UCSD-AML1 (cell line): ENCODE results near the gene MYRFL.

ENCODE experiments used
- DNase-seq: peaks from one replicate; lab custom pipeline; 2025; ENCODE audit not compliant: unreplicated experiment; lab: John Stamatoyannopoulos, UW

MYRFL gene

DNA sequence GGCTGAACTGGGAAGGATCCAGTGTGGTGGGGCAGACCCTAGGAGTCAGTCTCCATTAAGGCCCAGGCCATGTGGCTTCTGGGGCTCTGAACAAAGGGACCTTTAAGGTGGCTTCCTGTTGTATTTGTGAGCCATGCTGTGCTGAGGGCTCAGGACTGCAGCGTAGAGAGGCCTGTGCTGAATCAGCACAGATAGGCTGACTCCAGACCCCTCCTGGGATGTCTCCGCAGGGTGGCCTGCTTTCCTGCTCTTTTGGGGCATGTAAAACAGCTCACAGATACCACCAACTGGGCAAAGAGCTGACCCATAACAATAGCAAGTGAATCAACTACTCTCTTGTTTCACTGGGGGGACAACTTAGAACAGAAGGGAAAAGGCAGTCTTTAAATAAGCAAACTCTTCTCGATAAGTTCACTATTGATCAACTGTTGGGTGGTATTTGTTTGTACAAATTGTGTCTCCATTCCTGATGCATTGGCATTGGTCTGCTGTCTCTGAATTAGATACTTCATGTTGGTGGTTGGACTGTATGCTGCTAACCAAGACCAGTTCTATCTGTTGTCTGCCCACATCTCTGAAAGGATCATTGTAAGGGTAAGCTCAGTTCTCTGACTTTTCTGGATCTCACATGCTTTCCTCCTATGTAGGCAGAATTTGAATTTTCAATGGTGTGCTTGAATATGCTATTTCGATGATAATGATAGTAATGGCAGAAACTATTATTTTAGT is 71.8 kb downstream of the MYRFL start:
- DNase-seq: no peak

- no peak for DNase-seq
Observed at GRCh38 chr12:69897744-69898143, 72.7 kb downstream of the MYRFL start.

GRCh38 chr12:69898236-69898635 is 73.2 kb downstream of the MYRFL start:
- no peak for DNase-seq

DNA sequence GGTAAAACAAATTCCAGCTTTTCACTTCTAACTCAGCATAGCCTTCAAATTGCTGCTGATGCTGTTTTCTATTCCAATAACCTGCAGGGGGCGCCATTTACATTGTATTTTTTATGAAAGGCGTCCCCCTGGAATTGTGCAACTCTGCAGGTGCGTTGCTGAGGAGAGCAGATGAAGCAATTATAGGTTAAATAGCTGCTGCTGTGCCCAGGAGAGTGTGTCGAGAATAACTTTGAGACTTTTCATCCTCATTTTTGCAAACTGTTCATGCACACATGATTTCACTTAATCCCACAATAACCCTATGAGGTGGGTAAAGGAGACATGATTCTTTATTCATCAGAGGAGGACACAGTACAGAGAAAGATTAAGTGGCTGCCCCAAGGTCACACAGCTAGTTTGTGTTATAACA is 75.7 kb downstream of the MYRFL start:
- DNase-seq: peak; percentile 20

- DNase-seq: no peak
Observed at GRCh38 chr12:69901221-69901905, 76.3 kb downstream of the MYRFL start.

GRCh38 chr12:69903548-69903947 is 78.5 kb downstream of the MYRFL start:
- DNase-seq: no peak

DNA sequence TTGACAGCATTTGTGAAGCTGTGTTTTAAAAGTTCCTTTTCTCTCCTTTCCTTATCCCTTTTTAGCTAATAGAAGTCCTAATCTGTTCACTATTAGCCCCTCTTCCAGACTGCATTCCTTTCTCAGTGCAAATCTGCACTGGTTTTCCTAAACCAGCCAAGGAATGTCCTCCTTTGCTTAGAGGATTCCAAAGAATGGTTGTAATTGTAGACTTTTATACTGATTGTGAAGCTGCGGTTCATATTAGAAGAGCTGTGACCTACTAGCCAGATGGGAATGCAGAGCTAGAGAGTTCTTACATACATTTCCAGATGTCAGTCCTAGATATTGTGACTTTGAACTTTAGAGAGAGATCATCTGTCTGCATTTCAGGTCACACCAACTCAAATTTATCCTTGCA is 79.8 kb downstream of the MYRFL start:
- no peak for DNase-seq

DNA sequence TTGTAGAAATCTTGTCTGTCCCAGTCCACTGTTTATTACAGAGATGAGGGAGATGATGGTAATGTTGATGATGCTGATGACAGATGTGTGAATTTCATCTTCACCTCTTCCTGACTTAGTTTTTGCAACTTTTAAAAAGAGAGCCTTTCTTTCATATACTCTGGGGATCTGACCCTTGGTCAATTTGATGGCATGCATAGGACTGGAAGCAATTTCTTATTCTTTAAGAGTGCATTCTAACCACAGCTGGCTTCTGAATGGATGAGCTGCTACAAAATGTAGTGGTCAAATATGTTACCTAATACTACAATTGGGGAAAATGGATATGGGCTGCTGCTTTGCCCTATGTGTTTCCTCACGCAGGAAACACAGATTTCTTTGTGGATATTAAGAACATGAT is 80.8 kb downstream of the MYRFL start:
- DNase-seq: no peak

- no peak for DNase-seq
Observed at GRCh38 chr12:69906411-69907216, 81.6 kb downstream of the MYRFL start.

DNA sequence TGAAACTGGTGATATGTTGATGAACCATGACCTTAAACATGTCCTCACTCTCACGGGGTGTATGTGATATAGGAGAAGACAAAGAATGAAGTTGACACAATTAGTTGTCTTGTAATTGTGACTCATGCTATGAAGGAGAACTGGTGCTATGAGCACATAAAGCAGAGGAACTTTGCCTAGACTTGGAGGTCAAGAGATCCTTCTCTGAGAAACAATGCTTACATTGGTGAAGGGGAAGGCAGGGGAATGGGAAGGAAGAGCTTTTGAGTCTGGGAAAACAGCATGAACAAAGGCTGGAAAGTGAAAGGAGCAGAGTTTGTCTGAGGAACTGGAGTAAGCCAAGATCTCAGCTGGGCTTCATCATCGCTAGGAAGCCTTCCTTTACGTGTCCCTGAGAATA is 83.2 kb downstream of the MYRFL start:
- no peak for DNase-seq

- DNase-seq: no peak
Observed at GRCh38 chr12:69910694-69911093, 85.7 kb downstream of the MYRFL start.

DNA sequence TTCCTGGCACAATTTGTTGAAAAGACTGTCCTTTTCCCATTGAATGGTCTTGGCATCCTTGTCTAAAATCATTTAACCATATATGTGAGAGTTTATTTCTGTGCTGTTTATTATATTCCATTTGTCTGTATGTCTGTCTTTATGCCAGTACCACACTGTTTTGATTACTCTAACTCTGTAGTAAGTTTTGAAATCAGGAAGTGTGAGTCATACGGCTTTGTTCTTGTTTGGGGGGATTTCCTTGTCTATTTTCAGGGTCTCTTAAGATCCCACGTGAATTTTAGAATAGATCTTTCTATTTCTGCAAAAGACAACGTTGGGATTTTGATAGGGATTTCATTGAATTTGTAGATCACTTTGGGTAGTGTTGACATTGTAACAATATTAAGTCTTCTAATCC is 88.5 kb downstream of the MYRFL start:
- no peak for DNase-seq

DNA sequence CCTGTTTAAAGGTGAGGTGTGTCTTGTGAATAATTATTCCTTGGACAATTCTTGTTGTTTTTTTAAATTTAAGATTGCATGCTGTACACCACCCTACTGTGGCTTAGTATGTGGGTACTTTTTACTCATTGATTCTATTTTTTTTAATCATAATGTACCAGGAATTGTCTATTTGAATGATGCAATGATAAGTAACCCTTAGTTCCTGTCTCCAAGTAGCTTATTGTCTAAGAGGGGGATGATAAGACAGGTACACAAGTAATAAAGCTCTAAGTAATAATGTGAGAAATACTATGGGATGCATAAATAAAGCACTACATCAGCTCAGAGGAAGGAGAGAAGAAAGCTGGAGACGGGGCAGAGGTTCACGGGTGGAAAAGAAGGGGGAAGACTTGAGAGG is 90.9 kb downstream of the MYRFL start:
- DNase-seq: no peak

GRCh38 chr12:69916544-69917235 is 91.7 kb downstream of the MYRFL start:
- DNase-seq: no peak

GRCh38 chr12:69918287-69918686 is 93.3 kb downstream of the MYRFL start:
- DNase-seq: no peak

GRCh38 chr12:69919495-69919894 is 94.5 kb downstream of the MYRFL start:
- DNase-seq: no peak

DNA sequence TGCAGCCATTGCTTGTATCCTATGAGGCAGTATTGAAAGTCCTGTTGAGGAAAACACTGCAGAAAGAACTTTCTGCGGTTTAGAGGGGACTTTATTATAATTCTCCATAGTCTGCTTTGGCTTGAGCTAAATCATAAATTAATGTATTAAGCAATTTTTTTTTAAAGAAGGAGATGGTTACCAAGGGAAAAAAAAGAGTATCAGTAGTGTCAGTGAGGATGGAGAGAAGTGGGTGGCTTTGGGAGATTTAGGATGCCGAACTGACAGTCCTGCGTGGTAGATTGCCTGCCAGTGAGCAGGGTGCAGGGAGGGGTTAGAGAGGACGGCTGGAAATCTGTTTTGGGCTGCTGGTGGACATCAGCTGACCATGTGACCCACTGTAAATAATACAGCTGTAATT is 96.8 kb downstream of the MYRFL start:
- DNase-seq: no peak

- no peak for DNase-seq
Observed at GRCh38 chr12:69922999-69923398, 98.0 kb downstream of the MYRFL start.

- no peak for DNase-seq
Observed at GRCh38 chr12:69925291-69925690, 100.3 kb downstream of the MYRFL start.

DNA sequence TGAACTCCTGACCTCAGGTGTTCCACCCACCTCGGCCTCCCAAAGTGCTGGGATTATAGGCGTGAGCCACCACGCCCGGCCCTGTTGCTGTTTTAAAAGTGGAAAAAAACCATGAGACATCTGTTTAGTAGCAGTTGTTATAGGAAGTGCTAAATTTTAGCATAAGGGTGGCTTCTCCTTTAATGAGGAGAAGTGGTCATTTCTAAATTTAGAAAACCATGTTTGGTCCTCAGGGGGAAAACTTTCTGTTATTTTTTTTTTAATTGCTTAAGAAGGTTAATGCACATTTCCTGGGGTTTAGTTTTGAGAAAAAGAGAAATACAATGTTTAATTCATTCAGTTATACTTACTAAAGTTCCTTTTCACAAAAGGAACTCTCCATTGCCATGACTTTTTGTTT is 102.1 kb downstream of the MYRFL start:
- DNase-seq: no peak

DNA sequence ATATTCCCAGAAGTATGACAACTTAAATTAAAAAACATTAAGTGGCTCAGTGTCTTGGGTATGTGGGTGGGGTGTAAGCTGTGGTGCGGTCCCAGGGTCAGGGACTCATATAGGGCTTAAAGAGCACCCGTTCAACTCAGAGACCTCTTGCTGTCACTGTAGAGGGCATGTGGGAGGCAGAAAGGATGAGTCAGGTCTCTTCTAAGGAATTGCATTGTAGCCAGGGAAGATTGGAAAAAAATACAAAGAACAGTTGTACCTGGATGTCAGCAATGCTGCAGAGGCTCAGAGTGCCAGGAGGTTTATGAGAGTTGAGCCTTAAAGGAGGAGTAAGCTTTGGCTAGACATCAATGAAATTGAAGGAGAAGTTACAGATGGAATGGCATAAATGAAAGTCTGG is 104.1 kb downstream of the MYRFL start:
- no peak for DNase-seq
